ENCODE measurements around the gene NUDT8.
A peak's percentile ranks its signal among the peaks of the same experiment; 100 is the strongest.

The NUDT8 gene

GRCh38 chr11:67648140-67648795 lies 18.5 kb upstream of the NUDT8 start:
- TF ChIP-seq CTCF (IDR thresholded peaks at IDR 0.05; ENCODE audit: insufficient read depth, low read length, poor library complexity, severe bottlenecking): peak; percentile 90
- Histone ChIP-seq H3K4me3 (replicated peaks; ENCODE audit: low read depth, low read length) (no peak overlapping the region), H3K36me3 (ENCODE audit: control insufficient read depth, insufficient read depth, low read length) (no peaks in the 10 kb centered on the region), H3K27me3 (replicated peaks; ENCODE audit: control insufficient read depth, insufficient read depth, low read length) (no peaks in the 10 kb centered on the region)
- peak; percentile 85 for DNase-seq (ENCODE audit: extremely low read depth, insufficient read length)

GRCh38 chr11:67647471-67647870 lies 17.7 kb upstream of the NUDT8 start:
- no peaks in the 10 kb centered on the region for H3K36me3 ChIP-seq (ENCODE audit: control insufficient read depth, insufficient read depth, low read length)
- peak; percentile 45 for DNase-seq (ENCODE audit: extremely low read depth, insufficient read length)
- H3K4me3 ChIP-seq (replicated peaks; ENCODE audit: low read depth, low read length): no peak overlapping the region
- no peak for TF ChIP-seq CTCF (IDR thresholded peaks at IDR 0.05; ENCODE audit: insufficient read depth, low read length, poor library complexity, severe bottlenecking)
- H3K27me3 ChIP-seq (replicated peaks; ENCODE audit: control insufficient read depth, insufficient read depth, low read length): no peaks in the 10 kb centered on the region

GRCh38 chr11:67646535-67647336 lies 17.0 kb upstream of the NUDT8 start:
- no peak for TF ChIP-seq CTCF (IDR thresholded peaks at IDR 0.05; ENCODE audit: insufficient read depth, low read length, poor library complexity, severe bottlenecking)
- Histone ChIP-seq H3K36me3 (ENCODE audit: control insufficient read depth, insufficient read depth, low read length) (no peaks in the 10 kb centered on the region), H3K27me3 (replicated peaks; ENCODE audit: control insufficient read depth, insufficient read depth, low read length) (no peaks in the 10 kb centered on the region), H3K4me3 (replicated peaks; ENCODE audit: low read depth, low read length) (no peak overlapping the region)
- peak; percentile 93 for DNase-seq (ENCODE audit: extremely low read depth, insufficient read length)

GRCh38 chr11:67645521-67646461 lies 16.1 kb upstream of the NUDT8 start:
- DNase-seq (ENCODE audit: extremely low read depth, insufficient read length): peak; percentile 52
- Histone ChIP-seq H3K4me3 (replicated peaks; ENCODE audit: low read depth, low read length) (no peak overlapping the region), H3K36me3 (ENCODE audit: control insufficient read depth, insufficient read depth, low read length) (no peaks in the 10 kb centered on the region), H3K27me3 (replicated peaks; ENCODE audit: control insufficient read depth, insufficient read depth, low read length) (no peaks in the 10 kb centered on the region)
- TF ChIP-seq CTCF (IDR thresholded peaks at IDR 0.05; ENCODE audit: insufficient read depth, low read length, poor library complexity, severe bottlenecking): peak; percentile 41

GRCh38 chr11:67644472-67645418 lies 15.0 kb upstream of the NUDT8 start:
- no peaks in the 10 kb centered on the region; the same call in 1 of the 2 replicates for H3K27me3 ChIP-seq (replicated peaks; ENCODE audit: control insufficient read depth, insufficient read depth, low read length)
- peak; percentile 71 for DNase-seq (ENCODE audit: extremely low read depth, insufficient read length)
- no peaks in the 10 kb centered on the region for H3K36me3 ChIP-seq (ENCODE audit: control insufficient read depth, insufficient read depth, low read length)
- H3K4me3 ChIP-seq (replicated peaks; ENCODE audit: low read depth, low read length): no peak overlapping the region; the same call in 1 of the 2 replicates
- TF ChIP-seq CTCF (IDR thresholded peaks at IDR 0.05; ENCODE audit: insufficient read depth, low read length, poor library complexity, severe bottlenecking): peak; percentile 1
